HCT116 (cell line): ENCODE measurements around the gene NGFR.

ENCODE experiments used
- CTCF ChIP-seq, 3 experiments: fragments of 200-600 bp in 1 of 3; sonication (generic) in 1 of 3; IDR thresholded peaks in 2 of 3; conservative IDR thresholded peaks in 1 of 3; 2 replicates each; pipeline ENCODE4 v1.5.1; 2012 to 2017; ENCODE audit warnings: low read depth in 2 of 3, low read length in 2 of 3, antibody characterized with exemption in 1 of 3, borderline replicate concordance in 1 of 3, control low read depth in 1 of 3, mild to moderate bottlenecking in 1 of 3, mixed read lengths in 1 of 3, mixed run types in 1 of 3, moderate library complexity in 1 of 3; ENCODE audit not compliant: insufficient read depth in 1 of 3
- SP1 ChIP-seq: IDR thresholded peaks from 2 replicates; pipeline ENCODE4 v1.6.1; 2012; ENCODE audit warnings: low read depth

GRCh38 chr17:49466436-49466835 lies 28.7 kb upstream of the NGFR start:
- TF ChIP-seq SP1 (no peak), CTCF (IDR thresholded peaks at IDR 0.05 in 2 of 3, conservative IDR thresholded peaks at IDR 0.05 in 1 of 3; ENCODE audit: borderline replicate concordance in 1 of 3, insufficient read depth in 1 of 3, low read depth in 2 of 3, low read length in 2 of 3) (no peak)
